GM19395 (cell line): ENCODE measurements around the gene CCDC74A.
"Not testable (repeated sequence)": the region's sequence is repeated elsewhere in the genome, so short reads cannot be mapped to it uniquely, and the experiment has no call there.

Source experiments
- ATAC-seq: cut with Tn5 transposase; IDR thresholded peaks from one replicate; pipeline ENCODE4 v1.9.1; 2021; ENCODE audit warnings: mild to moderate bottlenecking, moderate library complexity; ENCODE audit not compliant: unreplicated experiment

The CCDC74A gene

DNA sequence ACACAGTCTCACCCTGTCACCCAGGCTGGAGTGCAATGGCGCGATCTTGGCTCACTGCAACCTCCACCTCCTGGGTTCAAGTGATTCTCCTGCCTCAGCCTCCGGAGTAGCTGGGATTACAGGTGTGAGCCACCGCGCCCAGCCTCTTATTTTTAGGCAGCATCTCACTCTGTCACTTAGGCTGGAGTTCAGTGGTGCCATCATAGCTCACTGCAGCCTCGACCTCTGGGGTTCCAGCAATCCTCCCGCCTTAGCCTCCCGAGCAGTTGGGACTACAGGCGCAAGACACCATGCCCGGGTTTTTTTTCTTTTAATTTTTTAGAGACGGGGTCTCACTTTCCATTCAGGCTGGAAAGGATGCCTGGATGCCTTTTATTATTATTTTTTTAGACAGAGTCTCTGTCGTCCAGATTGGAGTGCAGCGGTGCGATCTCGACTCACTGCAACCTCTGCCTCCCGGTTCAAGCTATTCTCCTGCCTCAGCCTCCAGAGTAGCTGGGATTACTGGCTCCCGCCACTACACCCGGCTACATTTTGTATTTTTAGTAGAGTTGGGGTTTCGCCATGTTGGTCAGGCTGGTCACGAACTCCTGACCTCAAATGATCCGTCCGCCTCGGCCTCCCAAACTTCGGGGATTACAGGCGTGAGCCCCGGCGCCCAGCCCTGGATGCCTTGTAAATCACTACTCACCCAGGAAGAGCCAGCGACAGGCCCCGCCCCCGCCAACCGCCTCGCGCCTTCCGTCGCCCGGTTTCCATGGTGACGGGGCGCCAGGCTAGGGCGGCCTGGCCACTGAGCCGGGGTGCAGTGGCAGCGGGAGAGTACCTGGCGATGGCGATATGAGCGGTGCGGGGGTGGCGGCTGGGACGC, at the start of gene CCDC74A:
Gene CCDC74A (plus strand): TSS at position 758 of the 871 bp plus-strand sequence. CDS start 83 bp downstream, at position 841.
- peak; percentile 82 for ATAC-seq

DNA sequence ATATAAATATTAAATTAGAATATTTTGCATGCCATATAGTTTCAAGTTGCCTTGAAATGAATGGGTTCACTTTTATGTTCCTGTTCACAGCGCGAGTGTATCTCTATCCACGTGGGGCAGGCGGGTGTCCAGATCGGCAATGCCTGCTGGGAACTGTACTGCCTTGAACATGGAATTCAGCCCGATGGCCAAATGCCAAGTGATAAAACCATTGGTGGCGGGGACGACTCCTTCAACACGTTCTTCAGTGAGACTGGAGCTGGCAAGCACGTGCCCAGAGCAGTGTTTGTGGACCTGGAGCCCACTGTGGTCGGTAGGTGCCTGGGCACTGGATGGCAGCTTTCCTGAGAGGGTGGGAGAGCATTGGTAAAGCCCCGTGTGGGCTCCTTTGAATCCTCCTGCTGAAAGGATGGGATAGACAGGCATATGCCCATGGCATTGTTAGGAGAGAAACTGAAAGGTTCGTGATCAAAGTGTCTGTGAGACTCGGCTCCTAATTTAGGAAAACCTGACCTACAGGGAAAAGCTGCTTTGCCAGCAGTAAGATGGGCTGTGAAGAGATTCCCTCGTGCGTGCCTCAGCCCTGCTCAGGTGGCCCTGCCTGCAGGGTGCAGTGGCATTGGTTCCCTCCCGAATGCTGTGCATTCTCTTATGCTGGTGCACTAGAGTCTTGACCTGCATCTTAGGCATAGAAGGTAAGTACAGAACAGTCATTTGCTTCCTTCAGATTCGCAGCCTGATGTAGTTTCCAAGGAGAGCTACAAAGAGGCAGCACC, 49.4 kb upstream of the CCDC74A start:
- not testable (repeated sequence) for ATAC-seq

DNA sequence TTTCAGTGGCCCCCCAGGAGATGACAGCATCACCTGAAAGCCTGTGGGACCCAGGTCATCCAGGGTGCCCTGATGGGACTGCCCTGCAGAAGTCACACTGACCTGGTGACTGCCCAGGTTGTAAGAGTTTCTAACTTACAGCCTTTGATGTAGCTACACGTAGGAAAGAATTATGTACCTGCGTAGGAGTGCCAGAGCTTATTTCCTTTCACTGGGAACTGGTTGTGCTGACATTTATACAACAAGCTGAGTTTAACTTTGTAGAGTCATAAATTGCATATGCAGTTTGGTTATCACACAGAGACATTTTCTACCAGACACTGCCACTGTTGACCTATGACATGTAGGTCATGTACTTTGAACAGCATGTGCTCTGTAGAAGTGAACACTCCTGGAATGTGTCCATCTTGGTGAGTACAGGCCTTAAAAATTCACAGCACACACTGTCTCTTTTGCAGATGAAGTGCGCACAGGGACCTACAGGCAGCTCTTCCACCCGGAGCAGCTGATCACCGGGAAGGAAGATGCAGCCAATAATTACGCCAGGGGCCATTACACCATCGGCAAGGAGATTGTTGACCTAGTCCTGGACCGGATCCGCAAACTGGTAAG, 48.7 kb upstream of the CCDC74A start:
- not testable (repeated sequence) for ATAC-seq

DNA sequence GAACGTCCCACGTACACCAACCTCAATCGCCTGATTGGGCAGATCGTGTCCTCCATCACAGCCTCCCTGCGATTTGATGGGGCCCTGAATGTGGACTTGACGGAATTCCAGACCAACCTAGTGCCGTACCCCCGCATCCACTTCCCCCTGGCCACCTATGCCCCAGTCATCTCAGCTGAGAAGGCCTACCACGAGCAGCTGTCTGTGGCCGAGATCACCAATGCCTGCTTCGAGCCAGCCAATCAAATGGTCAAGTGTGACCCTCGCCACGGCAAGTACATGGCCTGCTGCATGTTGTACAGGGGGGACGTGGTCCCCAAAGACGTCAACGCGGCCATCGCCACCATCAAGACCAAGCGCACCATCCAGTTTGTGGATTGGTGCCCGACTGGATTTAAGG, 47.3 kb upstream of the CCDC74A start:
- ATAC-seq = not testable (repeated sequence)

DNA sequence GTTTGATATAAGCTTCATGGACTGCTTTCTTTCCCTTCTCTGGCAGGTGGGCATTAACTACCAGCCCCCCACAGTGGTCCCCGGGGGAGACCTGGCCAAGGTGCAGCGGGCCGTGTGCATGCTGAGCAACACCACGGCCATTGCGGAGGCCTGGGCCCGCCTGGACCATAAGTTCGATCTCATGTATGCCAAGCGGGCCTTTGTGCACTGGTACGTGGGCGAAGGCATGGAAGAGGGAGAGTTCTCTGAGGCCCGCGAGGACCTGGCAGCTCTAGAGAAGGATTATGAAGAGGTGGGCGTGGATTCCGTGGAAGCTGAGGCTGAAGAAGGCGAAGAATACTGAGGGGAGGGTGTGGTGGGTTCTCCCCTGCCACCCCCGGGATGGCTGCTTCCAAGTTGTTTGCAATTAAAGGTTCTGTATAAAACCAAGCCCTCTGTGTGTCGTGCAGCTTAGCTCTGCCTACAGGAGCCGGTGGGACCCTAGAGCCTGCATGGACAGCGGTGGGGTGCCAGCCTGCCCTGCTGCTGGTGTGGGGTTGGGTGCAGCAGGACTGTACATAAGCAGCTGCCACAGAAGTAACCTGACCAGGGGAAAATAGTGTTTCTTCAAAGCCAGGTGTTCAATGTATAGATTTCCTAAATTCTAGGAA, 45.1 kb upstream of the CCDC74A start:
- ATAC-seq = not testable (repeated sequence)

DNA sequence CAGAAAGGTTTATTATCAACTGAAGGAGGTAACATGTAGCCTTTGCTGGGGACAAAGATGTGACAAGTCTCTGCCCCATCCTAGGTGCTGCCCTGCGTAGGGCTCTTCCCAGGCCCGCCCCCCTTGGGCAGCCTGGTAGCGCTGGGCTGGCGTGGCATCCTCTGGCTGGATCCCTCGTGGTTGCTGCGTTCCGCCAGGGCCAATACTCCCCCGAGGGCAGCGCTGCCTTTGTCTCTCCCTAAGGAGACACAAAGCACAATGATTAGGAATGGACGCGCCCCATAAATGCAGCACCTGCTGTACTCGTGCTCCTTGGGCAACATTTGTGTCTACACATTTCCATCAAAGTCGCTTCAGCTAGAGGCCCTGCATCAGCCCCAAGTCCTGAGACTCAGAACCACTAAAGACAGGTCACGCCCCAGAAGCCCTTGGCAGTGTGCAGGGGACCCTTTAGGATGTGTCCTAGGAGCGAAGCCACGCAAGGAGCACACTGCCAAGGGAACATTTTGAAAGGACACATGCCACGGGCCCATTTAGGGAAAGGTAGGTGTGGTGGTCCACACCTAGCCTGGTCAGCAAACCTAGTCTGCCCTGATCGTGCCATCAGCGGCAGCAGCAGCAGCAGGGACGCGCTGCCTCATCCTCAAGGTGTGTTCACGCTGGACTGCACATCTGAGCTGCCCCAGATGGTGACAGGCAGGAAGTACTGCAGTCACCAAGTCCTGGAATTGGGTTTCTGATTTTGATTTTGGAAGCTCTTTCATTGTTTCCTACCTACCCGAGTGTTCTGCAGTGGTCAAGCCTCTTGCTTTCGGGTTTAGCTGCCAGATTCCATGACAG, 43.5 kb upstream of the CCDC74A start:
- ATAC-seq = not testable (repeated sequence)

DNA sequence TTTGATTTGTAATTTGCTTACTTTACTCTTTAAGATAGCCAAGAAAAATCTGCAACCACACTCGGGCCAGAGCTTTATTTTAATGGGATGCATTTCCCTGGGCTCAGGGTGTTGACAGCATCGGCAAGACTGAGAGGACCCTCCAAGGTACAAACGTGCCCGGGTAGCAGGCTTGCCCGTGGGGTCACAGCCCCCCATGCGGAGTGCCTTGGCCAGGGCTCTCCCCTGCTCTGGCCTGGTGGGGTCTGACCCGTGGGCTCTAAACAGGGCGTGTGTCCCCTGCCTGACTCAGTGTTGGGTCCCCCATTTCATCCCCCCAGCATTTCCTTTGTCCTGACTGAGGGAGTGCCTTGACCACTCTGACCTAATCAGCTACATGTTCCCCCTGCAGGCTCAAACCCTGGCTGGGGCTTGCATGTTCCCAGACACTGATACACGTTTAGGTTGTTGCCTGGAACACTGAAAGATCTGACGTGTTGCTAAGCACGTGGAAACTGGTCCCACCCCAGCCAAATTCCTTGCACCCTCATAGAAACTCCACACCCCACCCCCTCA, 42.7 kb upstream of the CCDC74A start:
- ATAC-seq = not testable (repeated sequence)

DNA sequence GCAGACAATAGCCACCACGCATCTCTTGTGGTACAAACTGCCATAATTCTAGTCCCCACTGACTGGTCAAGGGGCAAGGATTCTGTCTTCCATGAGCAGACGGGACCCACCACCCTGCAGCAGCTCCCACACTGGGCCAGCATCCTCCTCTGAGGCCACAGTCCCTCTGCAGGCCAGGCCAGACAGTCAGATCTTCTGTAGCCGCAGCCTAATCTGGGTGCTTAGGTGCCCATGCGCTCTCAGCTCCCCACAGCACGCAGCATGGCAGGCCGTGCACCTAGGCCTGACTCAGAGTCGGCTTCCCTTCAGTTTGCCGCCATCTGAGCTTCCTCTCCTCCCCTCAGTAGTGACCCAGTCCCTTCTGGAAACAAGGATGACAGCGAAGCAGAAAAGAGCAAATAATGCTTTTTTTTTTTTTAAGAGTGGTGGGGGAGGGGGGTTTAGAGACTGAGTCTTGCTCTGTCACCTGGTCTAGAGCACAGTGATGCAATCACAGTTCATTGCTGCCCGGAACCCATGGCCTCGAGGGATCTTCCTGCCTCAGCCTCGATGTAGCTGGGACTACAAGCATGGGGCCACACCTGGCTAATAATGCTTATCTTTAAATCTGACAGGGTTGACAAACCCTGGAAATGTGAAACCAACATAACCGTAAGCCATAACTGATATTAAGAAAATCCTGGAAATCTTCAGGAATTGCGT, 41.3 kb upstream of the CCDC74A start:
- not testable (repeated sequence) for ATAC-seq

DNA sequence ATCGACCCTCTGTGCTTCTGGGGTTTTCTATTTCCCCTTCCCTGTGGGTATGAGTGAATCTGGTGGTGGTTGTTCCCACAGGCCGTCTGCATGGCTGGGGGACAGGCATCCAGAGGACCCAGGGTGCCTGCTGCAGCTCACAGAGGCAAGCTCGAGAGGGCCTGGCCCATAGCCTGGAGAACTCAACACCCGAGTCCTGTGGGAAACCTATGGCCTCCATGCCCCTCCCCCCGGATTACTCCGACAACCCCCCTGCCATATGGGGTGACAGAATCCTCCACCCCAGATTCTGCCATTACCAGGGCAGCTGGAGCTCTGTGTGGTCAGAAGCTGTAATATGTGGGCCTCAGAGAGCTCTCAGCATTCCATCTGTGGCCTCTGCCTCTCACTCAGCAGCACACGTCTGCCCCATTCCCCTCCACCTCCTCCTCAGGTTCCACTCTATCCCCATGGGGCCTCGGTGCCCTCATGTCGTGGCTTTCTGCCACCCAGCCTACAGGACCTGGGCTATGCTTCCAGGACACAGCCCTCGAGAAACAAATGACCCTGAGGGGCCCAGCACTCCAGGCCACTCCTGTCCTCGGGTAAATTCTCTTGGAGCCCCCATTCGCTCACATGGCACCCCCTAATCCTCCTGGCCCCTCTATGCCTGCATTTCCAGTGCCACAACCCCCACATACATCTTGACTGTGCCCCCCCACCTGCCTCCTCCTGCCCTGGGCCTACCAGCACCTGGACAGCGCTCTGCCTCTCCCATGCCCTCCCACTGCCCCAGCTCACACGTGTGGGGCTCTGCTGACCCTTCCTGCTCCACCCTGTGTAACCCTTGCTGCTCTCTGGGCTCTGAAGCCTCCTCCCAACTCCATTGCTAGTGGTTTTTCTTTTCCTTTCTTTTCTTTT, 39.1 kb upstream of the CCDC74A start:
- ATAC-seq = no peak

DNA sequence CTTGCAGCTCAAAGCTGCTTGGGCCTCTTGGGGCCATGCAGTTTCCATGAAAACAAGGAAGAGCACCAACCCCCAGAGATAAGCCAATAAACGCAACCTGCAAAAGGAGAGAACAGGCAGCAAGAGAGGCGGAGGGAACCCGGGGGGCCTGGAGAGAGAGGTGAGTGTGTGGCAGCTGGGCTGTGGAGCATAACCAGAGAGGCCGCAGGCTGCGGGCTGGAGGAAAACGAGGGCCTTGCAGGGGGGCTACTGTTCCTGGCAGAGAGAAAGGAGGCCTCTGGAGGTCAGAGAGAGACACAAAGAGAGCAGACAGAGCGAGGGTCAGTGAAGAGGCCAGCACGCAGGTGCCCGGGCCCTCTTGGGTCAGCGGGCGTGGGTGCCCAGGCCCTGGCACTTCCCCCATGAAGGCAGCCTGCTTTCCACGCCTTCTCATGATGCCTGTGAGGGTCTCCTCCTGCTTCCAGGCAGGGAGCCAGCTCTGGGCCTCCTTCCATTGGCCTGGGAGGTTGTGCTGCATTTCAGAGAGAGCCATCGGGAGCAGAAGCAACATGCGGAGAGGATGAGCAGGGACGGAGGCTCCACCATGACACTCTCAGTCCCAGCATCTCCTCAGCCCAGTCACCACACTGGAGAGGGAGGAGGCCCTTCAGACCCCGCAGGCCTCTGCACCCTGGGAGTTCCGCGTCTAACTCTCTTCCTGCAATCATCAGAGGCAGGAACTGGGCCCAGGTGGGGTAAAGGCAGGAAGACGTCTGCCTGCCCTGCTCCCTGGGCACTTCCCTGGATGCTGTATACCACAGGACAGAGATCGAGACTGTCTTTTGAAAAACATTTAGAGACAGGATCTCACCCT, 36.8 kb upstream of the CCDC74A start:
- ATAC-seq = peak; percentile 20

DNA sequence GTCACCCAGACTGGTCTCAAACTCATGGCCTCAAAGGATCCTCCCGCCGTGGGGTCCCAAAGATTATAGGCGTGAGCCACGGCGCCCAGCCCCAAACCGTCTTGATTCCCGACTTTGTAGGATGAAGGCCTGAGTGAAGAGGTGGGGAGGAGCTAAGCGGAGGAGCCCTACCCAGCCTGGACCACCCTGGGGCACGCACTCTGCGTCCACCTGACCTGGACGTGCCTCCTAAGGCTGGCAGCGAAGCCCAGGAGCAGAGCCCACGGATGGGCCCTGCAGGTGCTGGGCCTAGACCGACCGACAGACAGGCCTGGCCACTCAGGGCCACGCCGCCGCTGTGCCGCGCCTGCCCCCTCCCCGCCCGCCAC, 36.2 kb upstream of the CCDC74A start:
- peak; percentile 9 for ATAC-seq

DNA sequence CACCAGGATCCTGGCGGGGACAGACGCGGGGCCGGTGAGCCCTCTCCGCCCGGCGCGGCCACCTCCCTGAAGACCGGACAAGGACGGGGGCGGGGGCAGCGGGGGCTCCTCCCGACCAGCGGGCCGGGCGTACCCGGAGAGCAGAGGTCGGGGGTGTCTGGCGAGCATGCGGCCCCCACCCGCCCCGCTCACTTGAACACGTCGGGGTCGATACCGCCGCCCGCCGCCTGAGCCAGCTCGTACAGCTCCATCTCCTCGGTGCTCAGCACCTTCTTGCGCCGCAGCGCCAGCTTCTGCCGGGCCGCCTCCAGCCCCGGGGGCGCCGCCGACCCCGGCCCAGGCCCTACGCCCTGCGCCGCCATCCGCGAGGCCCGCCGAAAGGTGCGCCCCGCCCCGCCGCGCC, 35.7 kb upstream of the CCDC74A start, which contains the start of gene MZT2A:
Gene MZT2A (minus strand): TSS at position 383 of the 403 bp plus-strand sequence. CDS start 21 bp downstream, at position 362.
- peak; percentile 21 for ATAC-seq

DNA sequence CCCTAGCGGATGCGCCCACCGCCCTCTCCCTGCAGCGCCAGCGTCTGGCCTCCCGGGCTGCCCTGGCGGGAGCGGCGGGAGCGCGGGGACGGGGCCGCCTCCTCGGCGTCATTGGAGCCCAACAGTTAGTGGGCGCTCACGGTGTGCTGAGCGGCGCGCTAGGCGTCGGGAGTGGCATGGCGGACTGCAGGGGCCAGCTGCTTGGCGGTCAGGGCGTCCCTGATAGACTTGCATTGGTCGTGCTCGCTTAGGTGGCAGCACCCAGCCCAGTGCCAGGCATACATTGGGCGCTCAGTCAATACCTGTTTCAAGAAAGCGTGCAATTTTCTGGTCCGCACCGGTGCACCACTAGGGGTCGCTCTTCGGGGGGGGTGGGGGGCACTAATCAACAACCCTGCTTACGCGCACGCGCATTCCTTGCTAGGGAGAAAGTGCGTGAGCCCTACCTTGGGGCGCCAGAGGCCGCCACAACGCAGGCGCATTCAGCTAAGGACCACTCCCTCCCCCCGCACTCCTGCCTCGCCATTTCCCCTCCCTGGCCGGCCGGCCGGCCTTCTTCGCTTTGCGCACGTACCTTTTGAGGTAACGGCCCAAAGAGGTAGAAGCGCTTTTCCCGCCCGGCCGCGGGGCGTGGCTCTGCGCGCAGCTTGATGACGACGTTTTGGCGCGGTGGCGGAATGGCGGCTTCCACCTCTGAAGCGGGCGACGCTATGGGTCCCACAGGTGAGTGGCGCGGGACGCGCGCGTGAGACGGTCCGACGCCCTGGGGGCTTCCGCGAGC, 35.1 kb upstream of the CCDC74A start:
- ATAC-seq = peak; percentile 71

DNA sequence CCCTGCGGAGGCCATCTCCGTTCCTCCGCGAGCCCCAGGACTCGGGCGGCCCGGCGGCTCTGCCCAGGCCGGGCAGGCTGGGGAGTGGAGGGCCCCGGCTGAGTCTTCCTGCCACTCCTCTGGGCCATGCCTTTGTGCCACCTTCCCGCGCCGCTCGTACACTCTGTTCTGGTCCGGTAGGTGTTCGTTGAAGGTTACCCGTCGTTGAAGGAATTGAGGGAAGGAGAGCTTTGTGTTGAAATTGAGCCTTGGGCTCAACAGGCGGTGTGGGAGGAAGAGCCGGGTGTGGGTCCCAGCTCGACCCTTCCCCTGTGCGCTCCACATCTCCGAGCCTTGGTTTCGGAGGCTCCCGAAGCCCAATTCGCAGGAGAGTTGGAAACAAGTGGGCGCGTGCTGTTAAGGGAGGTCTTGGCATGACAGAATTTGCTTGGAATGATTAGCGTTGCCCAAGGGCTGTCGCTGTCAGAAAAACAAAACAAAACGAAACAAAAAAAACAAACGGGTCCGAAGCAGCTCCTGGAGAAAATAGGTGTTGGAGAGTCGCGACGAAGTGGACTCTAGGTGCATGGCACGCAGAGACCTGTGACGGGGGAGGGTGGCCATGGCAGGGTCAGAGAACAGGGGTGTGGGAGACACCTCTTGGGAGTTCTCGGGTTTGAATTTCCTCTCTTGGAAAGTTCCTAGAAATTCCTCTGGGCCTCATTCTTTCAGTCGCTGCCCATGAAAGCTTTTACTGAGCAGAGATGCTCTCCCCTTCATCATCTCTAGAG, 34.3 kb upstream of the CCDC74A start:
- peak; percentile 21 for ATAC-seq

DNA sequence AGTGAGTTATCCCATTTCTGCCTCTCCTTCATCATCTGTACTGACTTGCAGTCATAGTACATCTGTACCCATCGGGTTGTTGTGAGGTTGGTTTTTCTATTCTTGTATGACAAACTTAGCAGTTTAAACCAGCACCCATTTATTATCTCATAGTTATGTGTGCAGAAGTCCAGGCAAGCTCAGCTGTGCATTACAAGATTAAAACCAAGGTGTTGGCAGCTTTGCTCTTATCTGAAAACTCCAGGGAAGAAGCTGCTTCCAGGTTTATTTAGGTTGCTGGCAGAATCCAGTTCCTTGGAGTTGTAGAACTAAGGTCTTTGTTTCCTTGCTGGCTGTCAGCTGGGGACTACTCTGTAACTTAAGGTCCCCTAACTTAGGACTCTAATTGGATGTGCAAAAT, 32.2 kb upstream of the CCDC74A start:
- ATAC-seq = not testable (repeated sequence)
